A673 (cell line): ENCODE results near the gene P4HB. TPM values are rescaled to one million over a fixed set of nuclear protein-coding genes. Genes with fewer than 3 reads are reported as not detected.

ENCODE experiments used
- BruUV-seq: library from RNA; stranded (reverse); fragments of 400-500 nt; replicated peaks from 2 replicates; lab custom pipeline; 2021; lab: Mats Ljungman, UMichigan
- CTCF ChIA-PET: fragments of 300-600 bp; sonication (Branson Sonifier 250); formaldehyde crosslinking; loops from one replicate; lab custom pipeline; 2022; ENCODE audit warnings: antibody characterized with exemption; lab: Charles Lee
- POLR2A ChIA-PET: fragments of 300-600 bp; sonication (Branson Sonifier 250); formaldehyde crosslinking; loops from one replicate; lab custom pipeline; 2022; ENCODE audit warnings: antibody characterized with exemption; ENCODE audit not compliant: low non-redundant PET; lab: Charles Lee
- DNase-seq: peaks from one replicate; pipeline ENCODE4 v3.0.0-alpha.2; 2015; ENCODE audit warnings: low spot score
- H3K27ac ChIP-seq: fragments of 200-600 bp; sonication (generic); 2 replicates; pipeline ENCODE4 v1.5.1; 2016; ENCODE audit warnings: mixed run types, low read depth, mild to moderate bottlenecking, mixed read lengths, antibody characterized with exemption, low read length; ENCODE audit not compliant: poor library complexity, severe bottlenecking
- H3K27me3 ChIP-seq: fragments of 200-600 bp; sonication (generic); replicated peaks from 2 replicates; pipeline ENCODE4 v1.6.1; 2017; ENCODE audit warnings: mixed run types, low read depth, mild to moderate bottlenecking, mixed read lengths, antibody characterized with exemption, low read length; ENCODE audit not compliant: insufficient read depth, poor library complexity
- H3K36me3 ChIP-seq: fragments of 200-600 bp; sonication (generic); 2 replicates; pipeline ENCODE4 v1.6.1; 2016; ENCODE audit warnings: mixed run types, mild to moderate bottlenecking, mixed read lengths, antibody characterized with exemption, low read length; ENCODE audit not compliant: insufficient read depth, poor library complexity, severe bottlenecking
- H3K4me1 ChIP-seq: fragments of 200-600 bp; sonication (generic); 2 replicates; pipeline ENCODE4 v1.6.1; 2017; ENCODE audit warnings: mixed run types, mild to moderate bottlenecking, mixed read lengths, antibody characterized with exemption, low read length; ENCODE audit not compliant: insufficient read depth, poor library complexity, severe bottlenecking
- H3K4me3 ChIP-seq: fragments of 200-600 bp; sonication (generic); 2 replicates; pipeline ENCODE4 v1.5.1; 2016; ENCODE audit warnings: low read depth, mixed run types, mild to moderate bottlenecking, mixed read lengths, low read length; ENCODE audit not compliant: poor library complexity, severe bottlenecking
- H3K9me3 ChIP-seq: fragments of 200-600 bp; sonication (generic); 2 replicates; pipeline ENCODE4 v1.6.1; 2016; ENCODE audit warnings: mixed run types, low read depth, mild to moderate bottlenecking, mixed read lengths, antibody characterized with exemption, low read length; ENCODE audit not compliant: poor library complexity, severe bottlenecking
- EZH2 ChIP-seq: fragments of 200-600 bp; sonication (generic); IDR thresholded peaks from 2 replicates; pipeline ENCODE4 v1.6.1; 2017; ENCODE audit warnings: borderline replicate concordance, low read depth, mild to moderate bottlenecking, mixed read lengths, antibody characterized with exemption, low read length; ENCODE audit not compliant: poor library complexity, severe bottlenecking
- intact Hi-C: fragments of 100-400 bp; cut with micrococcal nuclease; formaldehyde crosslinking; loops from one replicate; pipeline ENCODE4 v1.10.0; 2022; ENCODE audit not compliant: unreplicated experiment
- total RNA-seq: library from RNA; stranded (reverse); gene quantifications from 2 replicates; pipeline ENCODE4 v1.2.3, GENCODE V29; 2021
- TF ChIP-seq, protein P1 (sequence below): fragments of 300-800, 200-600 bp; sonication (generic); conservative IDR thresholded peaks from 2 replicates; pipeline ENCODE4 v1.5.1; 2017; ENCODE audit warnings: low read depth, mild to moderate bottlenecking, antibody characterized with exemption, low read length, moderate library complexity, mixed read lengths

P4HB gene
- total RNA-seq, 1 experiment from 2014 or later = 503 TPM

DNA sequence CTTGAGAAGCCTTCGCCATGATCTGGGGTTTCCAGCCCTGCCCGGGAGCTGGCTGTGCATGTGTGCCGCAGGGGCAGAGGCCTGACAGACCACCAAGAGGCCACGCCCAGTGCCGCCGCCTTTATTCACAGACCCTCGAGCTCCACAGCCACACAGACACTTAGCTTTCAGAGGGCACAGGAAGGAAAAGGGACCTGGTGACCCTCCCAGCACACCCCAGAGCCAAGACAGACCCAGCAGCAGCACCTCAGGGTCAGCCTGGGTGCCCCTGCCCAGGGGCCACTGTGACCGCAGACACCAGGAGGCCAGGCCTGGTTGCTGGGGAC lies 38.1 kb downstream of the P4HB start:
- TF ChIP-seq EZH2 = no peak
- TF ChIP-seq, protein P1, sequence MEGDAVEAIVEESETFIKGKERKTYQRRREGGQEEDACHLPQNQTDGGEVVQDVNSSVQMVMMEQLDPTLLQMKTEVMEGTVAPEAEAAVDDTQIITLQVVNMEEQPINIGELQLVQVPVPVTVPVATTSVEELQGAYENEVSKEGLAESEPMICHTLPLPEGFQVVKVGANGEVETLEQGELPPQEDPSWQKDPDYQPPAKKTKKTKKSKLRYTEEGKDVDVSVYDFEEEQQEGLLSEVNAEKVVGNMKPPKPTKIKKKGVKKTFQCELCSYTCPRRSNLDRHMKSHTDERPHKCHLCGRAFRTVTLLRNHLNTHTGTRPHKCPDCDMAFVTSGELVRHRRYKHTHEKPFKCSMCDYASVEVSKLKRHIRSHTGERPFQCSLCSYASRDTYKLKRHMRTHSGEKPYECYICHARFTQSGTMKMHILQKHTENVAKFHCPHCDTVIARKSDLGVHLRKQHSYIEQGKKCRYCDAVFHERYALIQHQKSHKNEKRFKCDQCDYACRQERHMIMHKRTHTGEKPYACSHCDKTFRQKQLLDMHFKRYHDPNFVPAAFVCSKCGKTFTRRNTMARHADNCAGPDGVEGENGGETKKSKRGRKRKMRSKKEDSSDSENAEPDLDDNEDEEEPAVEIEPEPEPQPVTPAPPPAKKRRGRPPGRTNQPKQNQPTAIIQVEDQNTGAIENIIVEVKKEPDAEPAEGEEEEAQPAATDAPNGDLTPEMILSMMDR = no peak
- ChIA-PET CTCF (no interaction called here), POLR2A (interaction anchor here (0.6 kb wide), 2 partner anchors 53 to 268 kb away, joined by 3 read pairs; no protein-coding TSS in a partner anchor)
- Histone ChIP-seq H3K27ac (peak overlapping the region; percentile 62), H3K27me3 (no peaks in the 10 kb centered on the region), H3K4me3 (no peak overlapping the region), H3K36me3 (peaks cover 3% of the 10 kb centered on the region), H3K4me1 (peaks cover 11% of the 10 kb centered on the region), H3K9me3 (no peaks in the 10 kb centered on the region)
- DNase-seq = no peak
- intact Hi-C loops = no loop called here
- BruUV-seq = no TSS peak

DNA sequence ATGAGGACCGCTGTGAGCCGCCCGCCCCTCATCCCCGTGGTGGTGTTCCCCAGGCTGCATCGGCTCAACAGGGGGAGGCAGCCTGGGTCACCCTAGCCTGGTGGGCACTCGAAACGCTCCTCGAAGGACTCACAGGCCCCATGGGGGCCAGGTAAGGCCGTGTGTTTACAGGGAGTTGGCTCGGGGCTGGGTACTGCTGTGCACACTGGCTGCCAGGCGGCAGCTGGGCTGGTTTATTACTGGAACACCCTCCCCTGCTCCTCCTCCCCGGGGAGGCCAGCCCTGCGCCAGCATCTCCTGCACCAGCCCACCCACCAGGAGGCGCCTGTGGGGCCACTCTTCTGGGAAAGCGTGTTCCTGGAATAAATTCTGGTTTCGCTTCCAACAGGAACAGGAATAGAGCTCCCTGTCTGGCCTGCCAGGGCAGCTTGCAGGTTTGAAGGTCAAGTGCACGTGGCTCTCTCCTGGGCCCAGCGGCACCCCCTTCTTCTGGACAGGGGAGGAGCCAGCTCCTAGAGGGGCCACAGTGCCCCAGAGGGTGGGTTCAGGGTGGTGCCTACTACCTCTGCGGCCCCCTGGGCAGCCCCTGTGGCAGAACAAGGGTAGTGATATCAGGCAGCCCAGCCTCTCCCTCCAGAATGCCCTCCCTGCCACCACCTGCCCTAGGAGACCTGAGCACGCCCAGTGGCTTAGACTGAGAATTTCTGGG lies 38.6 kb downstream of the P4HB start:
- peaks cover 3% of the 10 kb centered on the region for H3K36me3 ChIP-seq
- BruUV-seq = no TSS peak
- POLR2A ChIA-PET = interaction anchor here (0.6 to 0.7 kb wide), 2 partner anchors 15 to 54 kb away, joined by 3 read pairs; no protein-coding TSS in a partner anchor
- intact Hi-C loops = no loop called here
- TF ChIP-seq EZH2 = no peak
- TF ChIP-seq, protein P1 = peak; percentile 83
- H3K4me3 ChIP-seq = no peak overlapping the region
- no peaks in the 10 kb centered on the region for H3K27me3 ChIP-seq
- no peaks in the 10 kb centered on the region for H3K9me3 ChIP-seq
- H3K27ac ChIP-seq = peak overlapping the region; percentile 62
- peaks cover 11% of the 10 kb centered on the region for H3K4me1 ChIP-seq
- DNase-seq = peak; percentile 92
- CTCF ChIA-PET = no interaction called here

DNA sequence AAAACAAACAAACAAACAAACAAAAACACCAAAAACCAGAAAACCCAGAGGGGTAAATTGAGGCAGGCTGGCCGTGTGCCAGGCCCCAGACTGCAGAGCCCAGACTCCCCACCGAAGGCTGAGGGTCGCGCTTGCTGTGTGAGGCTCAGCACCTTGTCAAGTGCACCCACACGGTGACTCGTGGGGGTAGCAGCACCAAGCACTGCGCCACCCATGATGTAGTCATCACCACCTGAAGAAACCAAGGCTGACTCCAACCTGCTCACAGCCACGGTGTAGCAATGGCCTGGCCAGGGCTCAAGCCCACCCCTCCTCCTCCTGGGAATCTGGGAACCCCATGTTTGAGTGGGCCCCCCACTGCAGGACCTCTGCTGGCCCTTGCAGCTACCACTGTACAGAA lies 39.2 kb downstream of the P4HB start:
- Histone ChIP-seq H3K9me3 (no peaks in the 10 kb centered on the region), H3K27me3 (no peaks in the 10 kb centered on the region), H3K27ac (no peak overlapping the region), H3K4me3 (no peak overlapping the region), H3K36me3 (peaks cover 3% of the 10 kb centered on the region), H3K4me1 (peaks cover 11% of the 10 kb centered on the region)
- no peak for DNase-seq
- intact Hi-C loops = no loop called here
- ChIA-PET POLR2A (interaction anchor here (0.7 kb wide), 1 partner anchor 15 kb away, joined by 3 read pairs; no protein-coding TSS in a partner anchor), CTCF (no interaction called here)
- no TSS peak for BruUV-seq
- TF ChIP-seq, protein P1 = no peak
- no peak for TF ChIP-seq EZH2
